ENCODE measurements around the gene ATAD3C. TPM values are rescaled to one million over a fixed set of nuclear protein-coding genes. Genes with fewer than 3 reads are reported as not detected.

ATAD3C gene
- total and polyA plus RNA-seq, 2 of the 4 experiments (the other 2 are of a cell fraction): not detected

DNA sequence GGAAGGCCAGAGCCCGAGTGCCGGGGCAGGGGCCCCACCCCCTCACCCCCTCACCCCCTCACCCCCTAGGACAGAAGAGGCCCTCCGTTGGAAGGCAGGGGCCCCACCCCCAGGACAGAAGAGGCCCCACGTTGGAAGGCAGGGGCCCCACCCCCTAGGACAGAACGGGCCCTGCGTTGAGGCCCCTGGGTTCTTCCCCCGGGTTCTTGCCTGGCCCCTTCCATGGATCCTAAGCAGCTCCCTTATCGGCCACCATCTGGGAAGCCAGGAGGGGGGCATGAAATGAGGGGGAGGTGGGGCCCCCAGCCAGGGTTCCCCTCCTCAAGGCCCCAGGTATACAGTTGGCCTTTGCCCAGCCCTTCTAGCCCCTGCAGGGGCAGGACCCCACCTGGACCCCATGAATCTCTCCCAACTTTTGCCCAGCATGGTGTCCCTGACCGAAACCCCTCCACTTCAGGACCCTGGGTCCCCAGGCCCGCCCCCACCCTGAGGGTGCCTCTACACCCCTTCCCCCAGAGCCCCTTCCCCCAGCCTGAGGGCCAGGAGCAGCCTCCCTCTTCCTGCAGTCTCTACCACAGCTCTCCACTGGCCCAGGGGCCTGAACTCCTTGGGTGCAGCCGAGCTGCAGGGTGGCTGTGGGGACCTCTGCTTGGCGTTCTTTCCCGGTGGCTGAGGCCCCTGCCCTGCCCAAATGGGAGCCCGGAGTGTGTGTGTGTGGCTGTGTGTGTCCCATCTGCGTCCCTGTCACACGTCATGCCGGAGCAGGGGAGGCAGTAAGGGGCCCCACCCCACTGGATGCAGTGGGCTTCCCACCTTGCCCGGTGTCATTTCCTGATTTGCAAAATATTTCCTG, 18.3 kb upstream of the ATAD3C start:
- intact Hi-C loops (cut with micrococcal nuclease): no loop called here
- H4K20me1 ChIP-seq (ENCODE audit: insufficient read depth, low read length): no peaks in the 10 kb centered on the region
- peak overlapping the region; percentile 82 for H2AFZ ChIP-seq (replicated peaks; ENCODE audit: low read length, poor library complexity)
- no peak overlapping the region for H2BK120ac ChIP-seq (ENCODE audit: low read depth, low read length)
- H3K9ac ChIP-seq (ENCODE audit: low read depth, low read length): no peak overlapping the region
- TF ChIP-seq POLR2A (IDR thresholded peaks at IDR 0.05; ENCODE audit: low read depth, low read length) (no peak), MXI1 (IDR thresholded peaks at IDR 0.05; ENCODE audit: borderline replicate concordance, low read depth, low read length) (no peak), RCOR1 (IDR thresholded peaks at IDR 0.05; ENCODE audit: insufficient replicate concordance, low read length) (no peak), MAFK (IDR thresholded peaks at IDR 0.05; ENCODE audit: low read depth, low read length) (no peak), BHLHE40 (IDR thresholded peaks at IDR 0.05; ENCODE audit: low read depth, low read length) (no peak), RFX5 (IDR thresholded peaks at IDR 0.05; ENCODE audit: low read depth, low read length) (no peak), FOS (IDR thresholded peaks at IDR 0.05; ENCODE audit: low read depth, low read length) (no peak), MAZ (IDR thresholded peaks at IDR 0.05; ENCODE audit: borderline replicate concordance, low read depth, low read length) (no peak), CEBPB (IDR thresholded peaks at IDR 0.05; ENCODE audit: low read depth, low read length) (no peak), NFE2L2 (IDR thresholded peaks at IDR 0.05; ENCODE audit: low read depth, low read length) (no peak)
- TF ChIP-seq, protein P1, sequence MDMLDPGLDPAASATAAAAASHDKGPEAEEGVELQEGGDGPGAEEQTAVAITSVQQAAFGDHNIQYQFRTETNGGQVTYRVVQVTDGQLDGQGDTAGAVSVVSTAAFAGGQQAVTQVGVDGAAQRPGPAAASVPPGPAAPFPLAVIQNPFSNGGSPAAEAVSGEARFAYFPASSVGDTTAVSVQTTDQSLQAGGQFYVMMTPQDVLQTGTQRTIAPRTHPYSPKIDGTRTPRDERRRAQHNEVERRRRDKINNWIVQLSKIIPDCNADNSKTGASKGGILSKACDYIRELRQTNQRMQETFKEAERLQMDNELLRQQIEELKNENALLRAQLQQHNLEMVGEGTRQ (IDR thresholded peaks at IDR 0.05; ENCODE audit: low read depth, low read length): no peak
- TF ChIP-seq, protein P2, sequence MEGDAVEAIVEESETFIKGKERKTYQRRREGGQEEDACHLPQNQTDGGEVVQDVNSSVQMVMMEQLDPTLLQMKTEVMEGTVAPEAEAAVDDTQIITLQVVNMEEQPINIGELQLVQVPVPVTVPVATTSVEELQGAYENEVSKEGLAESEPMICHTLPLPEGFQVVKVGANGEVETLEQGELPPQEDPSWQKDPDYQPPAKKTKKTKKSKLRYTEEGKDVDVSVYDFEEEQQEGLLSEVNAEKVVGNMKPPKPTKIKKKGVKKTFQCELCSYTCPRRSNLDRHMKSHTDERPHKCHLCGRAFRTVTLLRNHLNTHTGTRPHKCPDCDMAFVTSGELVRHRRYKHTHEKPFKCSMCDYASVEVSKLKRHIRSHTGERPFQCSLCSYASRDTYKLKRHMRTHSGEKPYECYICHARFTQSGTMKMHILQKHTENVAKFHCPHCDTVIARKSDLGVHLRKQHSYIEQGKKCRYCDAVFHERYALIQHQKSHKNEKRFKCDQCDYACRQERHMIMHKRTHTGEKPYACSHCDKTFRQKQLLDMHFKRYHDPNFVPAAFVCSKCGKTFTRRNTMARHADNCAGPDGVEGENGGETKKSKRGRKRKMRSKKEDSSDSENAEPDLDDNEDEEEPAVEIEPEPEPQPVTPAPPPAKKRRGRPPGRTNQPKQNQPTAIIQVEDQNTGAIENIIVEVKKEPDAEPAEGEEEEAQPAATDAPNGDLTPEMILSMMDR (conservative IDR thresholded peaks at IDR 0.05; ENCODE audit: low read depth, low read length): no peak
- no peak overlapping the region for H4K91ac ChIP-seq (ENCODE audit: insufficient read depth, low read depth, low read length)
- no peak overlapping the region for H3K4ac ChIP-seq (ENCODE audit: low read depth, low read length)
- POLR2A ChIA-PET (ENCODE audit: unreplicated experiment): no interaction called here
- H3K4me1 ChIP-seq (ENCODE audit: control insufficient read depth, insufficient read depth, low read length): peaks cover 25% of the 10 kb centered on the region
- H3K9me1 ChIP-seq (ENCODE audit: insufficient read depth, low read length): 0 out of 2 replicates have a peak, but pooled peaks cover 5% of the 10 kb centered on the region
- no peak overlapping the region for H3K14ac ChIP-seq (replicated peaks; ENCODE audit: low read depth, low read length)
- ATAC-seq (ENCODE audit: low read depth): no peak
- CTCF ChIA-PET: no interaction called here
- H4K8ac ChIP-seq (ENCODE audit: low read depth in 2 of 2, low read length in 2 of 2): peak overlapping the region; percentile 60 to 86; a peak in 2 of 4 replicates
- H3K56ac ChIP-seq (ENCODE audit: extremely low read depth, insufficient read depth, low read length): no peak overlapping the region
- H3K23ac ChIP-seq (ENCODE audit: low read depth, low read length): no peak overlapping the region
- no peaks in the 10 kb centered on the region for H3K36me3 ChIP-seq (ENCODE audit: control insufficient read depth, insufficient read depth, low read length)
- no peaks in the 10 kb centered on the region for H3K9me3 ChIP-seq (ENCODE audit: control insufficient read depth, insufficient read depth, low read length)
- no TSS peak for BruUV-seq (replicated peaks)
- no peak overlapping the region for H3K4me2 ChIP-seq (ENCODE audit: low read depth, low read length)
- H4K5ac ChIP-seq (ENCODE audit: low read depth, low read length): peak overlapping the region; percentile 39; the same call in 1 of the 2 replicates
- WGBS, 2 experiments (ENCODE audit: extremely low coverage in 2 of 2, insufficient read length in 1 of 2): 60% methylated on average over 3 of the region's 18 CpGs; no CpG with 5 or more reads in 1 of the 2 experiments
- H3K4me3 ChIP-seq (ENCODE audit: insufficient read depth, low read depth, low read length): no peak overlapping the region
- no peak overlapping the region for H2BK20ac ChIP-seq (ENCODE audit: low read depth, low read length)
- H2BK5ac ChIP-seq (ENCODE audit: low read depth, low read length, poor library complexity, severe bottlenecking): peak overlapping the region; percentile 23
- dilution Hi-C loops (cut with HindIII; ENCODE audit: low sequenced_read_pairs, unreplicated experiment): no loop called here
- H3K27me3 ChIP-seq (ENCODE audit: control insufficient read depth, insufficient read depth, low read length): no peaks in the 10 kb centered on the region
- no peak overlapping the region for H2AK9ac ChIP-seq (replicated peaks; ENCODE audit: low read depth, low read length, poor library complexity)
- H3K27ac ChIP-seq (ENCODE audit: insufficient read depth, low read length): no peak overlapping the region
- in situ Hi-C loops (cut with MboI; ENCODE audit: low sequenced_read_pairs): no loop called here
- H3K18ac ChIP-seq (ENCODE audit: low read depth, low read length): no peak overlapping the region
- no peak overlapping the region; the same call in 1 of the 2 replicates for H2AK5ac ChIP-seq (ENCODE audit: low read depth, low read length)
- DNase-seq: no peak
- H3K79me1 ChIP-seq (ENCODE audit: low read depth in 1 of 2, low read length in 2 of 2): 0 out of 4 replicates have a peak, but pooled peaks cover 0 to under 1% of the 10 kb centered on the region in 2 experiments
- H2BK15ac ChIP-seq (ENCODE audit: low read depth, low read length): no peak overlapping the region
